Placental pericyte (primary cell): Measurements from ENCODE around the gene PRR29. TPM values are rescaled to one million over a fixed set of nuclear protein-coding genes. Genes with fewer than 3 reads are reported as not detected.

Source experiments
- total RNA-seq: library from RNA; depleted of rRNA; stranded (reverse); fragments of >200 nt; gene quantifications from 2 replicates; pipeline ENCODE4 v1.2.3, GENCODE V29; 2012

Gene PRR29
- 0.14 and 0.44 TPM in 2 replicates for total RNA-seq

GRCh38 chr17:63998050-63998720, at the start of gene PRR29:
TSS of gene PRR29 (plus strand) at chr17:63998351. CDS start at chr17:63998365, 14 bp downstream.

GRCh38 chr17:63972796-63973195, 25.4 kb upstream of the PRR29 start, which contains the start of gene SCN4A:
TSS of gene SCN4A (minus strand) at chr17:63972918. CDS start at chr17:63972841, 77 bp downstream.

GRCh38 chr17:64020056-64020766, 22.1 kb downstream of the PRR29 start, which contains the start of gene ICAM2:
TSS of gene ICAM2 (minus strand) at chr17:64020633. CDS start at chr17:64006691, 13,942 bp downstream.

Other genes with a start within 250 kb of the PRR29 start
- gene CCDC47, start 224.8 kb upstream of the PRR29 start, total RNA-seq, result 64.7 and 105 TPM in 2 replicates
- 71.2 and 81.4 TPM in 2 replicates for gene DDX42, start 224.2 kb upstream of the PRR29 start, total RNA-seq
- gene PSMC5, start 170.9 kb upstream of the PRR29 start, total RNA-seq, result 41.9 and 47.3 TPM in 2 replicates
- 38.5 and 71.2 TPM in 2 replicates for gene FTSJ3, start 170.7 kb upstream of the PRR29 start, total RNA-seq
- 70.2 and 88.3 TPM in 2 replicates for gene SMARCD2, start 155.7 kb upstream of the PRR29 start, total RNA-seq
- 0.14 TPM in 1 of 2 replicates, not detected in the other for gene CSH2, start 124.7 kb upstream of the PRR29 start, total RNA-seq
- not detected in 2 replicates for gene GH2, start 116.4 kb upstream of the PRR29 start, total RNA-seq
- gene CSH1, start 101.8 kb upstream of the PRR29 start, total RNA-seq, result not detected in 2 replicates
- not detected in 2 replicates for gene CSHL1, start 87.1 kb upstream of the PRR29 start, total RNA-seq
- not detected in 2 replicates for gene GH1, start 79.5 kb upstream of the PRR29 start, total RNA-seq
- not detected in 2 replicates for gene CD79B, start 66.0 kb upstream of the PRR29 start, total RNA-seq
- gene SCN4A, start 25.4 kb upstream of the PRR29 start, total RNA-seq, result under 0.01 TPM in 1 of 2 replicates, not detected in the other
- 2.4 and 2.7 TPM in 2 replicates for gene ICAM2, start 22.3 kb downstream of the PRR29 start, total RNA-seq
- gene ERN1, start 131.8 kb downstream of the PRR29 start, total RNA-seq, result 19.3 and 65.4 TPM in 2 replicates